ENCODE measurements around the gene SLCO3A1. TPM values are rescaled to one million over a fixed set of nuclear protein-coding genes. Genes with fewer than 3 reads are reported as not detected.
A peak's percentile ranks its signal among the peaks of the same experiment; 100 is the strongest.

Gene SLCO3A1
- total RNA-seq, 2 donors from 2014 or later, result 7.2 to 11.4 TPM

DNA sequence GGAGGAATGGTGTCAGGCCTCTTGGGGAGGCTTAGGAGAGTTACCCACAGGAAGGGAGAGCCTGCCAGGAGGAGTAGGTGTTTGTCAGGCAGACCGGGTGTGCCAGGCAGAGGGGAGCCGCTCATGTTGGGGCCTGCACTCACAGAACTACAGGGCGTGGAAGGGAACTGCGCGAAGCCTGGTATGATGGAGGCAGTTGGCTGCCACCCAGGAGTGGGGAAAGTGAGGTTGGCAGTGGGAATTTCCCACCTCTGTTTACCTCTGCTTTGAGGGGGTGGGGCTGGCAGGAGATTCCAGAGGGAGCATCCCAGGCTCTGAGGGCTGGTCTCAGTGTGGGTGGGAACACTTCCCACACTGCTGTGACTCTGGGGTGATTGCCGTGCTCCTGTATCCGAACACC, 99.9 kb downstream of the SLCO3A1 start:
- H3K27me3 ChIP-seq (ENCODE audit: control insufficient read depth, insufficient read depth, low read length, poor library complexity, severe bottlenecking), result no peaks in the 10 kb centered on the region
- Mint-ChIP-seq H3K4me1 (peaks cover 22% of the 10 kb centered on the region), H3K27ac (no peak overlapping the region), H3K9me3 (no peaks in the 10 kb centered on the region), H3K27me3 (ENCODE audit: insufficient read depth) (no peaks in the 10 kb centered on the region), H3K4me3 (no peak overlapping the region), H3K36me3 (ENCODE audit: low read depth) (no peaks in the 10 kb centered on the region)
- 95 to 96% methylated on average over 6 to 7 of the region's 7 CpGs for WGBS, 2 experiments (ENCODE audit: insufficient coverage in 1 of 2, insufficient read length in 1 of 2)
- H3K36me3 ChIP-seq (ENCODE audit: control insufficient read depth, insufficient read depth, low read length), result no peaks in the 10 kb centered on the region
- DNase-seq, result no peak
- H3K9ac ChIP-seq (ENCODE audit: extremely low read depth, low read length, poor library complexity, severe bottlenecking), result no peak overlapping the region
- H3K27ac ChIP-seq (ENCODE audit: low read depth, low read length), result no peak overlapping the region
- TF ChIP-seq, protein P1, sequence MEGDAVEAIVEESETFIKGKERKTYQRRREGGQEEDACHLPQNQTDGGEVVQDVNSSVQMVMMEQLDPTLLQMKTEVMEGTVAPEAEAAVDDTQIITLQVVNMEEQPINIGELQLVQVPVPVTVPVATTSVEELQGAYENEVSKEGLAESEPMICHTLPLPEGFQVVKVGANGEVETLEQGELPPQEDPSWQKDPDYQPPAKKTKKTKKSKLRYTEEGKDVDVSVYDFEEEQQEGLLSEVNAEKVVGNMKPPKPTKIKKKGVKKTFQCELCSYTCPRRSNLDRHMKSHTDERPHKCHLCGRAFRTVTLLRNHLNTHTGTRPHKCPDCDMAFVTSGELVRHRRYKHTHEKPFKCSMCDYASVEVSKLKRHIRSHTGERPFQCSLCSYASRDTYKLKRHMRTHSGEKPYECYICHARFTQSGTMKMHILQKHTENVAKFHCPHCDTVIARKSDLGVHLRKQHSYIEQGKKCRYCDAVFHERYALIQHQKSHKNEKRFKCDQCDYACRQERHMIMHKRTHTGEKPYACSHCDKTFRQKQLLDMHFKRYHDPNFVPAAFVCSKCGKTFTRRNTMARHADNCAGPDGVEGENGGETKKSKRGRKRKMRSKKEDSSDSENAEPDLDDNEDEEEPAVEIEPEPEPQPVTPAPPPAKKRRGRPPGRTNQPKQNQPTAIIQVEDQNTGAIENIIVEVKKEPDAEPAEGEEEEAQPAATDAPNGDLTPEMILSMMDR (conservative IDR thresholded peaks at IDR 0.05), result no peak
- no peaks in the 10 kb centered on the region for H3K4me1 ChIP-seq (ENCODE audit: control insufficient read depth, insufficient read depth, low read length)
- no peaks in the 10 kb centered on the region for H3K9me3 ChIP-seq (ENCODE audit: control insufficient read depth, low read length)
- no peak overlapping the region for H3K4me3 ChIP-seq (ENCODE audit: low read length)

DNA sequence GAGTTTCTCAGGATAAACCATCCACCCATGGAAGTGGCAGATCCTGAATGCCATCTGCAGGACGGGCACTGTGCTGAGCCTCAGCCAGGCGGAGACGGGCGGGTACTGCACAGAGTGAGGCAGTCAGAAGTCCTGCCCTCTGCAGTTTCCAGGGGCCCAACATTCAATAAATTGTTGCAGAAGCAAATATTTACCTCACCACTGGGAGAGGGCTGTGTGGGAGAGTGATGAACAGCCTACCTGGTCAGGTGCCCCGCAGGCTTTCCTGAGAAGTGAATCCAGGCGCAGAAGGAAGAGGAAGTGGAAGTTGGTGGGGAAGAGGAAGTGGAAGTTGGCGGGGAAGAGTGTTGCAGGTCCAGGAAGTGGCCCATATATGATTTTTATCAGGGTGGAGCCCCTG, 100.8 kb downstream of the SLCO3A1 start:
- WGBS, 2 experiments (ENCODE audit: insufficient coverage in 1 of 2, insufficient read length in 1 of 2), result 93% methylated on average over 7 of the region's 7 CpGs; no CpG with 5 or more reads in 1 of the 2 experiments
- Mint-ChIP-seq H3K4me1 (peaks cover 20% of the 10 kb centered on the region), H3K4me3 (no peak overlapping the region), H3K27ac (no peak overlapping the region), H3K36me3 (ENCODE audit: low read depth) (no peaks in the 10 kb centered on the region), H3K9me3 (no peaks in the 10 kb centered on the region), H3K27me3 (ENCODE audit: insufficient read depth) (no peaks in the 10 kb centered on the region)
- no peaks in the 10 kb centered on the region for H3K27me3 ChIP-seq (ENCODE audit: control insufficient read depth, insufficient read depth, low read length, poor library complexity, severe bottlenecking)
- H3K4me3 ChIP-seq (ENCODE audit: low read length), result no peak overlapping the region
- no peaks in the 10 kb centered on the region for H3K4me1 ChIP-seq (ENCODE audit: control insufficient read depth, insufficient read depth, low read length)
- TF ChIP-seq, protein P1 (conservative IDR thresholded peaks at IDR 0.05), result no peak
- no peak overlapping the region for H3K27ac ChIP-seq (ENCODE audit: low read depth, low read length)
- no peaks in the 10 kb centered on the region for H3K9me3 ChIP-seq (ENCODE audit: control insufficient read depth, low read length)
- no peak overlapping the region for H3K9ac ChIP-seq (ENCODE audit: extremely low read depth, low read length, poor library complexity, severe bottlenecking)
- no peaks in the 10 kb centered on the region for H3K36me3 ChIP-seq (ENCODE audit: control insufficient read depth, insufficient read depth, low read length)
- DNase-seq, result no peak

DNA sequence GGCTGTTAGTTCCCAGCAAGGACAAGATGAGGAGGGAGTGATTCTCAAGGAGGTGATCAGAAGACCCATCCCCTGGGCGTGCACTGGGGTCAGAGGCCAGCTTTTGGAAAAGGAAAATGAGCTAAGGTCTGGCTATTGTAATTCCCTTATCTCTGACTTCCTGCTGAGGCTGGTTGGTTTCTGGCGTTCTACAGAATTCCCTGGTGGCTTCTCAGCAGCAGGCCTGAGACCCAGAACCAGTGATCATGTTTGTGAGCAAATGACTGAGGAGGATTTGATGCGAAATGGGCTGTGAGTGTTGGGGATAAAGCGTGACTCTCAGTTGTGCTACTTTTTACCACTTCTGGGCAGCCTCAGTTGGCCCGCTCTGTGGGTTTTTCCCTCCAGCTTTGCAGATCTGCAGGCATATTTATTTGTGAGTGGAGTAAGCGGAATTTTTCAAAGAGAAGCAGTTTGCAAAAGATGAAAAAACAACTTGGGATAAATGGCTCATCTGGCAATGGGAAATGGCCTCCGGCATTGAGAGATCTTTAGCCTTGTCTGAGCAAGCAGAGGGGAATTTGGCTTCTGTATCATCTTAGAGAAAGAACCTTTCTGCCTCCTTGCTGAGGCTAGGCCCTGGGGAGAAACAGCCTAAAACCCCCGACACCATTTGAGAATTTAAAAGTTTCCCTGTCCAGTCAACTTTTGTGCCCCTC, 102.7 kb downstream of the SLCO3A1 start:
- no peaks in the 10 kb centered on the region for H3K27me3 ChIP-seq (ENCODE audit: control insufficient read depth, insufficient read depth, low read length, poor library complexity, severe bottlenecking)
- H3K36me3 ChIP-seq (ENCODE audit: control insufficient read depth, insufficient read depth, low read length), result no peaks in the 10 kb centered on the region
- no peaks in the 10 kb centered on the region for H3K36me3 Mint-ChIP-seq (ENCODE audit: low read depth)
- H3K4me3 Mint-ChIP-seq, result peak overlapping the region; percentile 11
- peak; percentile 72 for DNase-seq
- H3K27ac ChIP-seq (ENCODE audit: low read depth, low read length), result no peak overlapping the region
- no peaks in the 10 kb centered on the region for H3K9me3 Mint-ChIP-seq
- H3K27me3 Mint-ChIP-seq (ENCODE audit: insufficient read depth), result no peaks in the 10 kb centered on the region
- H3K4me1 Mint-ChIP-seq, result peaks cover 12% of the 10 kb centered on the region
- TF ChIP-seq, protein P1 (conservative IDR thresholded peaks at IDR 0.05), result no peak
- no peak overlapping the region for H3K4me3 ChIP-seq (ENCODE audit: low read length)
- no peaks in the 10 kb centered on the region for H3K9me3 ChIP-seq (ENCODE audit: control insufficient read depth, low read length)
- WGBS, 2 experiments (ENCODE audit: insufficient coverage in 1 of 2, insufficient read length in 1 of 2), result 65 to 87% methylated on average over 3 to 8 of the region's 8 CpGs
- peak overlapping the region; percentile 76 for H3K27ac Mint-ChIP-seq
- no peaks in the 10 kb centered on the region for H3K4me1 ChIP-seq (ENCODE audit: control insufficient read depth, insufficient read depth, low read length)
- no peak overlapping the region for H3K9ac ChIP-seq (ENCODE audit: extremely low read depth, low read length, poor library complexity, severe bottlenecking)

Measured in endodermal cell (in vitro differentiated cells).